Kidney (tissue), 14 donors: ENCODE data around the gene RPL41. TPM values are rescaled to one million over a fixed set of nuclear protein-coding genes. Genes with fewer than 3 reads are reported as not detected.
A peak's percentile ranks its signal among the peaks of the same experiment; 100 is the strongest.

ENCODE experiments used
- DNase-seq, 5 donors: peaks; one replicate each; pipeline ENCODE4 v3.0.0-alpha.2; 2013 to 2020
- FAIRE-seq: peaks from 2 replicates; lab custom pipeline; 2012; peaks lifted over from hg19 to GRCh38; lab: Jason Lieb, UNC
- H3K27ac ChIP-seq, 2 donors: one replicate each; pipeline ENCODE4 v1.7.0; 2013; ENCODE audit warnings: low read depth in 2 of 2, low read length in 2 of 2, inconsistent platforms in 1 of 2
- H3K27me3 ChIP-seq: one replicate; pipeline ENCODE4 v1.7.1; 2013; ENCODE audit warnings: low read length, inconsistent platforms; ENCODE audit not compliant: control insufficient read depth, insufficient read depth
- H3K36me3 ChIP-seq, 3 donors: one replicate each; pipeline versions ENCODE4 v1.7.0 to v1.7.1; 2013; ENCODE audit warnings: low read length in 3 of 3, control low read depth in 1 of 3, inconsistent platforms in 1 of 3; ENCODE audit not compliant: insufficient read depth in 3 of 3, control insufficient read depth in 2 of 3
- H3K4me1 ChIP-seq, 3 donors: one replicate each; pipeline versions ENCODE4 v1.7.0 to v1.7.1; 2013; ENCODE audit warnings: low read length in 3 of 3, inconsistent platforms in 1 of 3, low read depth in 1 of 3; ENCODE audit not compliant: control insufficient read depth in 2 of 3, insufficient read depth in 2 of 3
- H3K4me3 ChIP-seq, 3 donors: one replicate each; pipeline versions ENCODE4 v1.7.0 to v1.8.1; 2013; ENCODE audit warnings: low read length in 3 of 3, control low read depth in 1 of 3, inconsistent platforms in 1 of 3
- H3K9ac ChIP-seq, 3 donors: one replicate each; pipeline versions ENCODE4 v1.7.0 to v1.7.1; 2013; ENCODE audit warnings: low read length in 3 of 3, control low read depth in 1 of 3, inconsistent platforms in 1 of 3
- H3K9me3 ChIP-seq, 3 donors: one replicate each; pipeline versions ENCODE4 v1.7.0 to v1.7.1; 2013; ENCODE audit warnings: low read length in 3 of 3, control low read depth in 1 of 3, inconsistent platforms in 1 of 3; ENCODE audit not compliant: control insufficient read depth in 2 of 3, insufficient read depth in 1 of 3
- intact Hi-C: fragments of 100-400 bp; cut with DNase I; formaldehyde crosslinking; loops from one replicate; pipeline ENCODE4 v1.11.1; 2022
- polyA plus RNA-seq: library from polyadenylated mRNA; stranded (reverse); fragments of 350-450 nt; fragmentation: Illumina TruSeq; extraction: RNeasy Lipid Tissue Mini Kit (QIAGEN cat#74804); gene quantifications from one replicate; pipeline ENCODE4 v1.2.3, GENCODE V29; 2014; ENCODE audit warnings: low read depth, low replicate concordance; ENCODE audit not compliant: insufficient read depth
- total RNA-seq: library from RNA; stranded (reverse); fragmentation: NEBNext Ultra II Directional; extraction: Animal tissue kit (Norgen Biotek cat#: 25700); gene quantifications from one replicate; pipeline ENCODE4 v1.2.1, GENCODE V29; 2021
- TF ChIP-seq, protein P1 (sequence below): IDR thresholded peaks from 3 replicates; pipeline ENCODE4 v1.5.1; 2012; ENCODE audit warnings: mild to moderate bottlenecking, moderate library complexity, borderline replicate concordance; ENCODE audit not compliant: insufficient read depth; ENCODE audit errors: extremely low read depth
- donor health status: control.
- donor health status: control.
- donor health status: control.
- donor health status: control.
- donor health status: control.
- donor health status: DM: yes; HTN: yes; CAD: no.
- donor health status: Normal renal cell carcinoma (clear cell type).

Gene RPL41
- total and polyA plus RNA-seq, 2 donors from 2014 or later, result 2,987 to 5,602 TPM

DNA sequence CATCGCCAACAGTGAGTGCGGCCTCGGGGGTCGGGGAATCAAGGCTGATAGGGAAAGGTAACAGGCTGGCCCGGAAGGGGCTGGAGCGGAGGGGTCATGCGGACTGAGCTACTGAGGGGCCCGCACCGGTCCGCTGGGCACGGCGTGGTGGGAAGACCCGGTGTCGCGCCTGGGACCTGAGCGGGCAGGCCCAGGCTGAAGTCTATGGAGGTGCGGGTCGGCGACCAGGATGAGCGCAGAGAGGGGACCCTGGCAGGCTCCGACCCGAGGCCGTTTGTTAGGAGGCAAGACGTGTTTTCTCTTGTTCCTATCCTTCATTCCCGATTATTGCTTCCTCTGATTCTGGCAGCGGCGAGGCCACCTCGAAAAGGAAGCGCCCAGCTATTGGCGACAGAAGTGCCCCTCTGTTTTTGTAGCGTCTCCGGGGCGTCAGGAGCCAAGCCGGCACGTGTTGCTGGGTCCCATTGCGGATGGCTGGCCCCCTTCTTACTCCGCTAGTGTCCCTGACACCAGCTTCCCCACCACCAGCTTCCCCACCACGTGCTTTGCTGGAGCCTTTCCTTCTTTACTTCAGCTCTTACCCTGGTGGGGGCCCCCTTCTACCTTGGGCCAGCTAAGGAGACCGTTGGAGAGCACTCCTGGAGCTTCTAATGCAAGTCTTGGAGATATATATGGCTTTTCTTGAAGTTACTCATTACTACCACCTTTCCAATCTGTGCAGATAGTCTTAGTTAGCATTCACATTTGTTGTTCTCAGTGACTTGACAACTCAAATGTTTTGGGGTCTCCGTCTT lies 11.4 kb upstream of the RPL41 start:
- no peak for FAIRE-seq

DNA sequence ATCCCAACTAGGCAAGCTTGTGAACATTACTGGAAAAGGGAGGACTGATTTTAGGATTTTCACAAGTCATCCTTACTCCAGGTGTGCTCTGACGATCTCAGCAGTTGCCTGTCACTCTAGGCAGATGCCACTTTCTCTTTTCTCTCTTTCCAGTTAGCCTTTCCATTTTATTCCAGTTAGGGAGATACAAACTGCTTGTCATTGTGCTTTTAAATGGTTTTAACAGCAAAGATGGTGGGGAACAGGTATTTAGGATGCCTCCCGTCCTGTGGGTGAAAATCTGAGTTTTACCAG lies 10.9 kb upstream of the RPL41 start:
- Histone ChIP-seq H3K4me1 (peaks cover 0 to 15% (median 10%) of the 10 kb centered on the region in 3 donors), H3K27ac (no peak overlapping the region), H3K27me3 (no peaks in the 10 kb centered on the region), H3K9me3 (no peaks in the 10 kb centered on the region), H3K9ac (peak overlapping the region; percentile 67 to 85 (median 78)), H3K4me3 (peak overlapping the region; percentile 78 to 92 (median 86)), H3K36me3 (peaks cover 14 to 44% (median 29%) of the 10 kb centered on the region in 3 donors)
- TF ChIP-seq, protein P1, sequence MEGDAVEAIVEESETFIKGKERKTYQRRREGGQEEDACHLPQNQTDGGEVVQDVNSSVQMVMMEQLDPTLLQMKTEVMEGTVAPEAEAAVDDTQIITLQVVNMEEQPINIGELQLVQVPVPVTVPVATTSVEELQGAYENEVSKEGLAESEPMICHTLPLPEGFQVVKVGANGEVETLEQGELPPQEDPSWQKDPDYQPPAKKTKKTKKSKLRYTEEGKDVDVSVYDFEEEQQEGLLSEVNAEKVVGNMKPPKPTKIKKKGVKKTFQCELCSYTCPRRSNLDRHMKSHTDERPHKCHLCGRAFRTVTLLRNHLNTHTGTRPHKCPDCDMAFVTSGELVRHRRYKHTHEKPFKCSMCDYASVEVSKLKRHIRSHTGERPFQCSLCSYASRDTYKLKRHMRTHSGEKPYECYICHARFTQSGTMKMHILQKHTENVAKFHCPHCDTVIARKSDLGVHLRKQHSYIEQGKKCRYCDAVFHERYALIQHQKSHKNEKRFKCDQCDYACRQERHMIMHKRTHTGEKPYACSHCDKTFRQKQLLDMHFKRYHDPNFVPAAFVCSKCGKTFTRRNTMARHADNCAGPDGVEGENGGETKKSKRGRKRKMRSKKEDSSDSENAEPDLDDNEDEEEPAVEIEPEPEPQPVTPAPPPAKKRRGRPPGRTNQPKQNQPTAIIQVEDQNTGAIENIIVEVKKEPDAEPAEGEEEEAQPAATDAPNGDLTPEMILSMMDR, result no peak
- intact Hi-C loops, result no loop called here
- DNase-seq, result no peak
- FAIRE-seq, result no peak

More for the DNA sequence above, 11.4 kb upstream of the RPL41 start:
- TF ChIP-seq, protein P1, result no peak
- intact Hi-C loops, result no loop called here
- Histone ChIP-seq H3K27ac (peak overlapping the region; percentile 83 to 91), H3K9ac (peak overlapping the region; percentile 67 to 85 (median 78)), H3K36me3 (peaks cover 10 to 41% (median 28%) of the 10 kb centered on the region in 3 donors), H3K4me3 (peak overlapping the region; percentile 78 to 92 (median 86)), H3K27me3 (no peaks in the 10 kb centered on the region), H3K9me3 (no peaks in the 10 kb centered on the region), H3K4me1 (peaks cover 0 to 15% (median 10%) of the 10 kb centered on the region in 3 donors)
- peak in 3 of 5 donors; percentile 10 to 90 (median 61) for DNase-seq

DNA sequence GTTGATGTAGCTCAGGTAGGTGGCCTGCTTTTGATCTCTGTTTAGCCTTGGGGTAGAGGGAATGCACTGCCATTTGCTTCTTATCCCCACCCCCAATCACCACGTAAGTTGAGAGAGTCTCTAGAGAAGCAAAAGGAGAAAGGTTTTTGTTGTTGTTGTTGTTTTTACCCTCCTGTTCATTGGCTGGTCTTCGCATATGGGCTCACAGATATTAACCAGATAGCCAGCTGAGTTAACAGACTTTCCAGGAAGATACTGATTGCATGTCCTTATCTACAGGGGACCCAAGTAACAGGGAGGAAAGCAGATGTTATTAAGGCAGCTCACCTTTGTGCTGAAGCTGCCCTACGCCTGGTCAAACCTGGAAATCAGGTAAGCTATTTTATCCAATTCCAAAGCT lies 9.2 kb upstream of the RPL41 start:
- Histone ChIP-seq H3K9ac (no peak overlapping the region), H3K9me3 (no peaks in the 10 kb centered on the region)
- no peak for FAIRE-seq

More for the DNA sequence above, 9.2 kb upstream of the RPL41 start:
- intact Hi-C loops, result no loop called here
- TF ChIP-seq, protein P1, result no peak
- H3K36me3 ChIP-seq, result peaks cover 21 to 48% (median 36%) of the 10 kb centered on the region in 3 donors
- H3K27me3 ChIP-seq, result no peaks in the 10 kb centered on the region
- DNase-seq, result no peak
- H3K4me3 ChIP-seq, result no peak overlapping the region
- H3K27ac ChIP-seq, result no peak overlapping the region
- H3K4me1 ChIP-seq, result peaks cover 0 to 15% (median 10%) of the 10 kb centered on the region in 3 donors
